Stimulated activated CD4-positive, alpha-beta T cell treated with anti-CD3 and anti-CD28 coated beads, Interleukin-12 subunit alpha, Interleukin-12 subunit beta, amount 100 ng/mL, for 48 hours (primary cell): ENCODE data around the gene HIBCH.
"Not testable (repeated sequence)": the region's sequence is repeated elsewhere in the genome, so short reads cannot be mapped to it uniquely, and the experiment has no call there.

Experiments
- DNase-seq, 3 donors: peaks; one replicate each; pipeline ENCODE4 v3.0.0-alpha.2; 2020; ENCODE audit warnings: low read depth in 2 of 3, low spot score in 1 of 3

The HIBCH gene

GRCh38 chr2:190165491-190165890 is 154.1 kb downstream of the HIBCH start:
- DNase-seq: no peak

- no peak for DNase-seq
Measured at GRCh38 chr2:190162851-190163250, 156.8 kb downstream of the HIBCH start.

- no peak for DNase-seq
Measured at GRCh38 chr2:190159453-190159852, 160.2 kb downstream of the HIBCH start.

GRCh38 chr2:190158798-190159434 is 160.7 kb downstream of the HIBCH start:
- no peak for DNase-seq

- DNase-seq: not testable (repeated sequence)
Measured at GRCh38 chr2:190157613-190158528, 161.8 kb downstream of the HIBCH start.

GRCh38 chr2:190156530-190157212 is 163.0 kb downstream of the HIBCH start:
- DNase-seq: no peak
